Central memory CD8-positive, alpha-beta T cell (primary cell): ENCODE results near the gene THNSL1.

Experiments used
- ATAC-seq: fragments of 150-1000 bp; cut with Tn5 transposase; replicated peaks from 2 replicates; pipeline ENCODE4 v1.10.0; 2022; ENCODE audit warnings: mild to moderate bottlenecking, moderate FRiP score, moderate number of reproducible peaks; ENCODE audit not compliant: poor library complexity, severe bottlenecking; ENCODE audit errors: extremely low read depth
- DNase-seq, 2 donors: peaks; one replicate each; pipeline ENCODE4 v3.0.0; 2021; ENCODE audit warnings: low spot score in 2 of 2
- H3K27ac Mint-ChIP-seq: one replicate; pipeline ENCODE4 v1.8.0; 2022; ENCODE audit warnings: low read depth, mild to moderate bottlenecking, moderate library complexity, mixed read lengths
- H3K27me3 Mint-ChIP-seq: one replicate; pipeline ENCODE4 v1.8.0; 2022; ENCODE audit warnings: mixed read lengths
- H3K36me3 Mint-ChIP-seq: one replicate; pipeline ENCODE4 v1.8.0; 2022; ENCODE audit warnings: mild to moderate bottlenecking, moderate library complexity, mixed read lengths; ENCODE audit not compliant: insufficient read depth
- H3K4me1 Mint-ChIP-seq: one replicate; pipeline ENCODE4 v1.8.0; 2022; ENCODE audit warnings: mixed read lengths
- H3K4me3 Mint-ChIP-seq: one replicate; pipeline ENCODE4 v1.8.0; 2022; ENCODE audit warnings: mild to moderate bottlenecking, moderate library complexity, mixed read lengths
- H3K9me3 Mint-ChIP-seq: one replicate; pipeline ENCODE4 v1.8.0; 2022; ENCODE audit warnings: mixed read lengths

Gene THNSL1

GRCh38 chr10:25047088-25047487 lies 30.7 kb downstream of the THNSL1 start:
- ATAC-seq (no peak), DNase-seq (no peak)
- Mint-ChIP-seq H3K4me3 (no peak overlapping the region), H3K27me3 (peaks cover 67% of the 10 kb centered on the region), H3K4me1 (no peaks in the 10 kb centered on the region), H3K9me3 (no peaks in the 10 kb centered on the region), H3K27ac (no peak overlapping the region), H3K36me3 (no peaks in the 10 kb centered on the region)

GRCh38 chr10:25047591-25048301 lies 31.3 kb downstream of the THNSL1 start:
- DNase-seq = no peak
- Mint-ChIP-seq H3K4me3 (no peak overlapping the region), H3K27me3 (peaks cover 60% of the 10 kb centered on the region), H3K4me1 (no peaks in the 10 kb centered on the region), H3K36me3 (no peaks in the 10 kb centered on the region), H3K27ac (no peak overlapping the region), H3K9me3 (no peaks in the 10 kb centered on the region)
- no peak for ATAC-seq

- no peaks in the 10 kb centered on the region for H3K4me1 Mint-ChIP-seq
- DNase-seq = no peak
- no peaks in the 10 kb centered on the region for H3K36me3 Mint-ChIP-seq
- H3K27ac Mint-ChIP-seq = no peak overlapping the region
- H3K9me3 Mint-ChIP-seq = no peaks in the 10 kb centered on the region
- no peak for ATAC-seq
- no peak overlapping the region for H3K4me3 Mint-ChIP-seq
- peaks cover 53% of the 10 kb centered on the region for H3K27me3 Mint-ChIP-seq
Observed at GRCh38 chr10:25048450-25048849, 32.0 kb downstream of the THNSL1 start.

GRCh38 chr10:25049966-25050365 lies 33.6 kb downstream of the THNSL1 start:
- Mint-ChIP-seq H3K36me3 (no peaks in the 10 kb centered on the region), H3K27ac (no peak overlapping the region), H3K27me3 (peaks cover 38% of the 10 kb centered on the region), H3K4me3 (no peak overlapping the region), H3K4me1 (no peaks in the 10 kb centered on the region), H3K9me3 (no peaks in the 10 kb centered on the region)
- DNase-seq = no peak
- no peak for ATAC-seq

GRCh38 chr10:25050402-25050801 lies 34.0 kb downstream of the THNSL1 start:
- H3K27me3 Mint-ChIP-seq = peaks cover 37% of the 10 kb centered on the region
- no peaks in the 10 kb centered on the region for H3K9me3 Mint-ChIP-seq
- no peak overlapping the region for H3K27ac Mint-ChIP-seq
- H3K4me3 Mint-ChIP-seq = no peak overlapping the region
- H3K36me3 Mint-ChIP-seq = no peaks in the 10 kb centered on the region
- ATAC-seq (no peak), DNase-seq (no peak)
- no peaks in the 10 kb centered on the region for H3K4me1 Mint-ChIP-seq

- ATAC-seq (no peak), DNase-seq (no peak)
- Mint-ChIP-seq H3K9me3 (no peaks in the 10 kb centered on the region), H3K27me3 (peaks cover 33% of the 10 kb centered on the region), H3K4me3 (no peak overlapping the region), H3K36me3 (no peaks in the 10 kb centered on the region), H3K4me1 (no peaks in the 10 kb centered on the region), H3K27ac (no peak overlapping the region)
Observed at GRCh38 chr10:25052012-25052411, 35.6 kb downstream of the THNSL1 start.

GRCh38 chr10:25056726-25057125 lies 40.3 kb downstream of the THNSL1 start:
- Mint-ChIP-seq H3K4me3 (no peak overlapping the region), H3K9me3 (no peaks in the 10 kb centered on the region), H3K4me1 (no peaks in the 10 kb centered on the region), H3K27ac (no peak overlapping the region), H3K36me3 (no peaks in the 10 kb centered on the region), H3K27me3 (no peaks in the 10 kb centered on the region)
- DNase-seq (no peak), ATAC-seq (no peak)

- H3K9me3 Mint-ChIP-seq = no peaks in the 10 kb centered on the region
- H3K4me1 Mint-ChIP-seq = peaks cover 8% of the 10 kb centered on the region
- ATAC-seq (no peak), DNase-seq (no peak)
- H3K4me3 Mint-ChIP-seq = no peak overlapping the region
- no peaks in the 10 kb centered on the region for H3K27me3 Mint-ChIP-seq
- H3K36me3 Mint-ChIP-seq = no peaks in the 10 kb centered on the region
- H3K27ac Mint-ChIP-seq = no peak overlapping the region
Observed at GRCh38 chr10:25057886-25058285, 41.5 kb downstream of the THNSL1 start.

GRCh38 chr10:25059990-25060389 lies 43.6 kb downstream of the THNSL1 start:
- Mint-ChIP-seq H3K4me1 (peaks cover 14% of the 10 kb centered on the region), H3K4me3 (no peak overlapping the region), H3K9me3 (no peaks in the 10 kb centered on the region), H3K27me3 (peaks cover 7% of the 10 kb centered on the region), H3K27ac (no peak overlapping the region), H3K36me3 (no peaks in the 10 kb centered on the region)
- ATAC-seq (no peak), DNase-seq (no peak)

GRCh38 chr10:25061125-25061524 lies 44.7 kb downstream of the THNSL1 start:
- Mint-ChIP-seq H3K27me3 (peaks cover 7% of the 10 kb centered on the region), H3K36me3 (peaks cover 3% of the 10 kb centered on the region), H3K9me3 (no peaks in the 10 kb centered on the region), H3K4me3 (no peak overlapping the region), H3K27ac (no peak overlapping the region), H3K4me1 (peaks cover 14% of the 10 kb centered on the region)
- DNase-seq (no peak), ATAC-seq (no peak)

GRCh38 chr10:25061711-25062449 lies 45.5 kb downstream of the THNSL1 start:
- ATAC-seq = no peak
- Mint-ChIP-seq H3K9me3 (no peaks in the 10 kb centered on the region), H3K4me3 (no peak overlapping the region), H3K27me3 (peaks cover 10% of the 10 kb centered on the region), H3K4me1 (peaks cover 14% of the 10 kb centered on the region), H3K27ac (peak overlapping the region; percentile 57), H3K36me3 (peaks cover 3% of the 10 kb centered on the region)
- no peak for DNase-seq

- DNase-seq (no peak), ATAC-seq (no peak)
- Mint-ChIP-seq H3K4me3 (peak overlapping the region; percentile 21), H3K4me1 (peaks cover 14% of the 10 kb centered on the region), H3K36me3 (peaks cover 3% of the 10 kb centered on the region), H3K27me3 (peaks cover 23% of the 10 kb centered on the region), H3K9me3 (no peaks in the 10 kb centered on the region), H3K27ac (no peak overlapping the region)
Observed at GRCh38 chr10:25063157-25063556, 46.7 kb downstream of the THNSL1 start.

- H3K4me3 Mint-ChIP-seq = peak overlapping the region; percentile 21
- peaks cover 3% of the 10 kb centered on the region for H3K36me3 Mint-ChIP-seq
- H3K27ac Mint-ChIP-seq = no peak overlapping the region
- peaks cover 28% of the 10 kb centered on the region for H3K27me3 Mint-ChIP-seq
- peaks cover 14% of the 10 kb centered on the region for H3K4me1 Mint-ChIP-seq
- ATAC-seq (no peak), DNase-seq (no peak)
- no peaks in the 10 kb centered on the region for H3K9me3 Mint-ChIP-seq
Observed at GRCh38 chr10:25063644-25064043, 47.2 kb downstream of the THNSL1 start.
